Parathyroid adenoma (tissue), 2 donors: ENCODE measurements around the gene APOL4.
A peak's percentile ranks its signal among the peaks of the same experiment; 100 is the strongest.

Experiments
- H2AFZ ChIP-seq: fragments of 300-600 bp; sonication (generic); one replicate; pipeline ENCODE4 v1.7.0; 2017; ENCODE audit warnings: antibody characterized with exemption, mild to moderate bottlenecking
- H3K27ac ChIP-seq: fragments of 300-600 bp; sonication (generic); one replicate; pipeline ENCODE4 v1.7.0; 2017
- H3K27me3 ChIP-seq: fragments of 300-600 bp; sonication (generic); one replicate; pipeline ENCODE4 v1.7.0; 2017; ENCODE audit warnings: low read length; ENCODE audit not compliant: control insufficient read depth, insufficient read depth
- H3K36me3 ChIP-seq: fragments of 300-600 bp; sonication (generic); one replicate; pipeline ENCODE4 v1.7.0; 2017; ENCODE audit warnings: low read length; ENCODE audit not compliant: control insufficient read depth, insufficient read depth
- H3K4me1 ChIP-seq: fragments of 300-600 bp; sonication (generic); one replicate; pipeline ENCODE4 v1.7.0; 2017; ENCODE audit warnings: control low read depth
- H3K4me2 ChIP-seq: fragments of 300-600 bp; sonication (generic); one replicate; pipeline ENCODE4 v1.7.0; 2017; ENCODE audit warnings: low read length
- H3K4me3 ChIP-seq: fragments of 300-600 bp; sonication (generic); one replicate; pipeline ENCODE4 v1.7.0; 2017; ENCODE audit warnings: low read depth, low read length
- H3K79me2 ChIP-seq: fragments of 300-600 bp; sonication (generic); one replicate; pipeline ENCODE4 v1.7.0; 2017; ENCODE audit warnings: control low read depth
- H3K9ac ChIP-seq: fragments of 300-600 bp; sonication (generic); one replicate; pipeline ENCODE4 v1.7.0; 2017; ENCODE audit warnings: mild to moderate bottlenecking
- H3K9me3 ChIP-seq: fragments of 300-600 bp; sonication (generic); one replicate; pipeline ENCODE4 v1.7.0; 2017; ENCODE audit warnings: low read length; ENCODE audit not compliant: control insufficient read depth
- CTCF ChIP-seq: fragments of 300-600 bp; sonication (generic); IDR thresholded peaks from one replicate; pipeline ENCODE4 v1.7.0; 2017; ENCODE audit warnings: antibody characterized with exemption, mild to moderate bottlenecking
- donor health status: primary hyperparathyroidism.

APOL4 gene

GRCh38 chr22:36152088-36152487, 49.5 kb downstream of the APOL4 start:
- H3K27ac ChIP-seq = no peak overlapping the region

GRCh38 chr22:36151006-36151595, 50.5 kb downstream of the APOL4 start:
- Histone ChIP-seq H3K4me2 (no peak overlapping the region), H3K9ac (no peak overlapping the region), H2AFZ (no peak overlapping the region), H3K27me3 (no peaks in the 10 kb centered on the region), H3K36me3 (no peaks in the 10 kb centered on the region), H3K9me3 (no peaks in the 10 kb centered on the region), H3K27ac (peak overlapping the region; percentile 59), H3K79me2 (no peaks in the 10 kb centered on the region), H3K4me3 (no peak overlapping the region), H3K4me1 (no peaks in the 10 kb centered on the region)
- TF ChIP-seq CTCF = no peak

More at GRCh38 chr22:36152088-36152487, 49.5 kb downstream of the APOL4 start:
- Histone ChIP-seq H3K27me3 (no peaks in the 10 kb centered on the region), H2AFZ (no peak overlapping the region), H3K9me3 (no peaks in the 10 kb centered on the region), H3K36me3 (no peaks in the 10 kb centered on the region), H3K4me3 (no peak overlapping the region), H3K4me1 (no peaks in the 10 kb centered on the region), H3K4me2 (no peak overlapping the region), H3K79me2 (no peaks in the 10 kb centered on the region), H3K9ac (no peak overlapping the region)
- TF ChIP-seq CTCF = no peak

- Histone ChIP-seq H3K4me3 (no peak overlapping the region), H2AFZ (no peak overlapping the region), H3K9ac (no peak overlapping the region), H3K36me3 (no peaks in the 10 kb centered on the region), H3K4me1 (peaks cover 3% of the 10 kb centered on the region), H3K9me3 (no peaks in the 10 kb centered on the region), H3K4me2 (no peak overlapping the region), H3K27me3 (no peaks in the 10 kb centered on the region), H3K27ac (no peak overlapping the region), H3K79me2 (no peaks in the 10 kb centered on the region)
- no peak for TF ChIP-seq CTCF
Observed at GRCh38 chr22:36149441-36149840, 52.2 kb downstream of the APOL4 start.

GRCh38 chr22:36148411-36148810, 53.2 kb downstream of the APOL4 start:
- Histone ChIP-seq H3K9ac (no peak overlapping the region), H3K27me3 (no peaks in the 10 kb centered on the region), H3K4me3 (no peak overlapping the region), H3K36me3 (no peaks in the 10 kb centered on the region), H3K4me1 (peaks cover 3% of the 10 kb centered on the region), H3K4me2 (no peak overlapping the region), H2AFZ (no peak overlapping the region), H3K79me2 (no peaks in the 10 kb centered on the region), H3K27ac (no peak overlapping the region), H3K9me3 (no peaks in the 10 kb centered on the region)
- no peak for TF ChIP-seq CTCF

GRCh38 chr22:36147196-36147791, 54.3 kb downstream of the APOL4 start:
- Histone ChIP-seq H3K36me3 (no peaks in the 10 kb centered on the region), H3K9me3 (no peaks in the 10 kb centered on the region), H3K4me1 (peaks cover 3% of the 10 kb centered on the region), H3K4me2 (no peak overlapping the region), H3K9ac (no peak overlapping the region), H3K27ac (no peak overlapping the region), H3K79me2 (no peaks in the 10 kb centered on the region), H3K4me3 (no peak overlapping the region), H3K27me3 (no peaks in the 10 kb centered on the region), H2AFZ (no peak overlapping the region)
- TF ChIP-seq CTCF = no peak
